Loucy (cell line): ENCODE data around the gene VMAC.

Source experiments
- CTCF ChIP-seq: fragments of 200-600 bp; sonication (generic); conservative IDR thresholded peaks from 2 replicates; pipeline ENCODE4 v1.5.1; 2014; ENCODE audit warnings: mild to moderate bottlenecking, antibody characterized with exemption, low read length
- EZH2phosphoT487 ChIP-seq: fragments of 200-600 bp; IDR thresholded peaks from 2 replicates; pipeline ENCODE4 v1.6.1; 2018; ENCODE audit warnings: antibody characterized with exemption, mild to moderate bottlenecking, moderate library complexity, borderline replicate concordance

- TF ChIP-seq EZH2phosphoT487 (no peak), CTCF (no peak)
These were observed 45.2 kb downstream of the VMAC start for GRCh38 chr19:5949792-5950305.
